ENCODE results near the gene AMN1. TPM values are rescaled to one million over a fixed set of nuclear protein-coding genes. Genes with fewer than 3 reads are reported as not detected.

AMN1 gene
- 9.5 to 10.5 TPM (median 10.1 TPM) in 5 replicates for total RNA-seq (2022; extraction: Qiagen RNA extraction)

GRCh38 chr12:31728917-31729640, at the start of gene AMN1:
AMN1 (minus strand) TSS chr12:31729021; CDS start chr12:31729008, 13 bp downstream.

DNA sequence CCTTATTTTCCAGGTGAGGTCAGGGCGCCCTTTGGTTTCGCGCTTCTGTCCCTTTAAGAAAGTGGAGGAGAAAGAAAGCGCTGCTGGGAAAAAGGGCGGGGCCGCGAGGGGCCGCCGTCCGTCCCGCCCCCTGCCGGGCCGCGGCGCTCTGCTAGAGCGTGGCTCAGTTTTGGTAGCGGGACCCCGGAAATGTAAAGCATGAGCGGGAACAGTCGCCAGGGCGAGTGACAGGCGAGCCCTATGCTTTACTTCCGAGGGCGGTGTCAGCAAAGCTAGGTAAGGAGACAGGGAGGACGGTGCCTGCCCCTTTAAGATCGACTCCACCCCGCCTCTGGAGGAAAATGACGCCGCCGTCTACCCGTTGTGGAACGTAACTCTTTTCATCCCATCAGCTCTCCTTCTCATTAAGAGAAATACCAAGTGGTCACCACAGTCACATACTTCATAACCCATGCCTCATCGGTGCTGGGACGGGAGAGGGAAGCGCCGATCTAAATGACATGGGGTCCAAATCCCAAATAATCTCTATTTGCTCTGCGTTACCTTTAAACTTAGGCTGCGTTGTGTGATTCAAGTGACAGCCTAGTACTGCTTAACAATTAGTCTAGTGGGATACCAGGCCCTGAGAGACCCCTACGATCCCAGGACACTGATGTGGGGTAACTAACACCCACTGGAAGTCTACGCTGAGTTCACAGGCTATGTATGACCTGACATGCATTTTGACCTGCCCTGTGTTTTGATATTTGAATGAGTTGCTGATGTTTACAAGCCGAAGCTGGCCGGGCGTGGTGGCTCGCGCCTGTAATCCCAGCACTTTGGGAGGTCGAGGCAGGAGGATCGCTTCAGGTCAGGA, 69.5 kb downstream of the AMN1 start, which contains the start of gene ETFBKMT:
Gene ETFBKMT, plus strand, starts transcription at position 602 of the 856 bp plus-strand sequence. CDS start 2,266 bp downstream, outside the sequence.

Other genes starting within 250 kb of the AMN1 start
- 10.3 to 13.4 TPM (median 13.0 TPM) in 5 replicates for gene DENND5B, start 137.9 kb downstream of the AMN1 start, total RNA-seq (2022; extraction: Qiagen RNA extraction)
- gene ETFBKMT, start 69.3 kb downstream of the AMN1 start, total RNA-seq (2022; extraction: Qiagen RNA extraction): 0.88 to 1.3 TPM (median 1.1 TPM) in 5 replicates
- gene RESF1, start 230.4 kb upstream of the AMN1 start, total RNA-seq (2022; extraction: Qiagen RNA extraction): 15.3 to 19.9 TPM (median 16.2 TPM) in 5 replicates